ENCODE measurements around the gene SLC16A2. TPM values are rescaled to one million over a fixed set of nuclear protein-coding genes. Genes with fewer than 3 reads are reported as not detected.

SLC16A2 gene
- total RNA-seq, 6 donors from 2014 or later, result 2.0 to 10.7 (median 4.8) TPM

DNA sequence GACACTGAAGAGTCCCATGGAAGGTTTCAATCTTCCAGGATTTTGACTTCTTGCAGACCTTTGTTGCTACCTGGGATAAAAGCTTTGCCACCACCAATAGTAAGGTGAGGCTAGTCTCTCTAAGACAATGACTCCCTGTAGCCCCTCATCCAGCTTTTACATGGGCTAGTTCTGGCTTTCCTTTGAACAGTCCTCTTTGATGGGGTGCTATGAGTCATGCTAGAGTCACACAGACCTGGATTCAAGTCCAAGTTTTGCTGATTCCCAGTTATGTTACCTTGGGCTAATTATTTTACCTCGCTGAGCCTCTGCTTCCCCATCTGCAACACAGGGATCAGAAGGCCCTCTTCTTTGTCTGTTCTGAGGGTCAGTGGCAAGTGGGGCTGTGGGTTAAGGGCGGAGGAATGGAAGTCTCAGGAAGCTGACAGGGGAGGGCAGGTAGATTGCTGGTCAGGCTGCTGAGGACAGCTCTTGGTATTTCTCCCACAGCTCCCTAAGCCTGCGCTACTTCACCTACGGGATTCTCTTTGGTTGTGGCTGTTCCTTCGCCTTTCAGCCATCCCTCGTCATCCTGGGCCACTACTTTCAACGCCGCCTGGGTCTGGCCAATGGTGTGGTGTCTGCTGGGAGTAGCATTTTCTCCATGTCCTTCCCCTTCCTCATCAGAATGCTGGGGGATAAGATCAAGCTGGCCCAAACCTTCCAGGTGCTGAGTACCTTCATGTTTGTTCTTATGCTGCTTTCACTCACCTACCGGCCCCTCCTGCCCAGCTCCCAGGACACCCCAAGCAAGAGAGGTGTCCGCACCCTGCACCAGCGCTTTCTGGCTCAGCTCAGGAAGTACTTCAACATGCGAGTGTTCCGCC, 102.8 kb downstream of the SLC16A2 start:
- 88 to 97% methylated on average over 9 to 13 of the region's 13 CpGs for WGBS, 2 donors
- ATAC-seq (ENCODE audit: low FRiP score in 2 of 2), result no peak

DNA sequence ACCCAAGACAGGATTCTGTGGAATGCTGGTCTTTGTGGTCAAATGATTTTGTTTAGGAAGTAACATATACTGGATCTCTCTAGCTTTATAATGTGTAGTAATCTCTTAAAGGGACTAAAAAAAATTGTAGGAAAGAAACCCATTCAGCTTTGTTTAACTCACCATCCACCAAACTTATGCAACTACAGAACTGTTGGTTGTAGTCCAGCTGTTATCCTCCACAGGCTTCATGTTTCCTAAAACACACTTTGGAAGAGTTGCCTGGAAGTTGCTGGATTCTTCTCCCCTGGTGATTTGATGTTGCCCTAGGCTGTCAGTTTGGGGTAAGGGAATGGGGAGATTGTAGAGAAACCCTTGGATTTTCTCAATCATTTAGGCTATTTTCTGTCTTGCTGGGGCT, 103.8 kb downstream of the SLC16A2 start:
- H3K4me3 ChIP-seq, result no peak overlapping the region
- H3K27me3 ChIP-seq, result no peaks in the 10 kb centered on the region
- no peak overlapping the region for H3K27ac ChIP-seq
- no peaks in the 10 kb centered on the region for H3K36me3 ChIP-seq
- H3K4me1 ChIP-seq, result no peaks in the 10 kb centered on the region
- DNase-seq, result no peak
- H3K9me3 ChIP-seq, result no peaks in the 10 kb centered on the region
- ATAC-seq (ENCODE audit: low FRiP score in 2 of 2), result no peak
- TF ChIP-seq EP300 (IDR thresholded peaks at IDR 0.05) (no peak), CTCF (IDR thresholded peaks at IDR 0.05) (no peak), POLR2A (IDR thresholded peaks at IDR 0.05) (no peak), POLR2AphosphoS5 (IDR thresholded peaks at IDR 0.05) (no peak)

More for the DNA sequence above, 102.8 kb downstream of the SLC16A2 start:
- DNase-seq, result no peak
- Histone ChIP-seq H3K9me3 (no peaks in the 10 kb centered on the region), H3K27me3 (no peaks in the 10 kb centered on the region), H3K36me3 (no peaks in the 10 kb centered on the region), H3K27ac (no peak overlapping the region), H3K4me3 (no peak overlapping the region), H3K4me1 (no peaks in the 10 kb centered on the region)
- TF ChIP-seq POLR2AphosphoS5 (IDR thresholded peaks at IDR 0.05), result no peak

- no peak for DNase-seq
These were observed 105.5 kb downstream of the SLC16A2 start for GRCh38 chrX:74526764-74527163.

DNA sequence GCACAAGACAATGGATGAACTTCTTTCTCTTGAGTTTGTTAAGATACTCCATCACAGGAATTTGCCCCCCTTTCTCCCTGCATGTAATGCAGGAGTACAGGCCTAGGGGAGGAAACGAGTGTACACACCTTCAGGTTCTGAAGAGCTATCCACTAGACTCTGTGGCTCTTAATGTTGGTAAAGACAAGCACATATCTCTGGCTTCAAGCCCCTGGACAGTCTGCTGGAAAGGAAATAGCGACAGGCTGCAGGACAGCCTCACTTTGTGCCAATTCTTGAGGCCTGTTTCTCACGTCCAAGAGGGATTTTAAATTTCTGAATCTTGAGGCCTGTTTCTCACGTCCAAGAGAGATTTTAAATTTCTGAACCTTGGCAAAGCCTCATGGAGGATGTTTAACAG, 106.1 kb downstream of the SLC16A2 start:
- TF ChIP-seq POLR2AphosphoS5 (IDR thresholded peaks at IDR 0.05) (no peak), EP300 (IDR thresholded peaks at IDR 0.05) (no peak), POLR2A (IDR thresholded peaks at IDR 0.05) (no peak), CTCF (IDR thresholded peaks at IDR 0.05) (no peak)
- Histone ChIP-seq H3K9me3 (no peaks in the 10 kb centered on the region), H3K36me3 (no peaks in the 10 kb centered on the region), H3K27ac (no peak overlapping the region), H3K4me3 (no peak overlapping the region), H3K27me3 (no peaks in the 10 kb centered on the region), H3K4me1 (no peaks in the 10 kb centered on the region)
- ATAC-seq (ENCODE audit: low FRiP score in 2 of 2) (no peak), DNase-seq (no peak)
- WGBS, 2 donors, result 49 to 66% methylated on average over 3 to 4 of the region's 4 CpGs

More at GRCh38 chrX:74526764-74527163, 105.5 kb downstream of the SLC16A2 start:
- Histone ChIP-seq H3K27ac (no peak overlapping the region), H3K4me1 (no peaks in the 10 kb centered on the region), H3K27me3 (no peaks in the 10 kb centered on the region), H3K4me3 (no peak overlapping the region), H3K9me3 (no peaks in the 10 kb centered on the region), H3K36me3 (no peaks in the 10 kb centered on the region)
- TF ChIP-seq CTCF (IDR thresholded peaks at IDR 0.05) (no peak), POLR2A (IDR thresholded peaks at IDR 0.05) (no peak), EP300 (IDR thresholded peaks at IDR 0.05) (no peak), POLR2AphosphoS5 (IDR thresholded peaks at IDR 0.05) (no peak)
- no peak for ATAC-seq (ENCODE audit: low FRiP score in 2 of 2)
- WGBS, 2 donors, result 29 to 62% methylated on average over 1 of the region's 1 CpG

DNA sequence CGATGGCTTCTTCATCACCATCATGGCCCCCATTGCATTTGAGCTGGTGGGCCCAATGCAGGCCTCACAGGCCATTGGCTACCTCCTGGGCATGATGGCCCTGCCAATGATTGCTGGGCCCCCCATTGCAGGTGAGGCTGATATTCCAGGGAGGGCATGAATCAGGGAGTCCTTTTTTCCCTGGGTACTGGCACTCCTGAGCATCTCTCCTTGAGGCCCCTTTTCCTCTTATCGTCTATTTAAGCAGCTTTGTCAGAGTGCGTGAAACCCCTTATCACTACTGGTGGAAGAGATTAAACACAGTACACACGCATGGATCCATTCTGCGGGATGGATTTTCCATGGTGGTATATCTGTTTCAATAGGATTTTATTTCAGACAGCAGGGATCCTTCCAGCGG, 108.0 kb downstream of the SLC16A2 start:
- Histone ChIP-seq H3K4me1 (no peaks in the 10 kb centered on the region), H3K36me3 (no peaks in the 10 kb centered on the region), H3K4me3 (no peak overlapping the region), H3K27me3 (no peaks in the 10 kb centered on the region), H3K9me3 (no peaks in the 10 kb centered on the region), H3K27ac (no peak overlapping the region)
- TF ChIP-seq CTCF (IDR thresholded peaks at IDR 0.05), result no peak
- no peak for TF ChIP-seq EP300 (IDR thresholded peaks at IDR 0.05)
- TF ChIP-seq POLR2A (IDR thresholded peaks at IDR 0.05), result no peak
- no peak for TF ChIP-seq POLR2AphosphoS5 (IDR thresholded peaks at IDR 0.05)
- ATAC-seq (ENCODE audit: low FRiP score in 2 of 2) (no peak), DNase-seq (no peak)
- 89 to 90% methylated on average over 5 to 6 of the region's 6 CpGs for WGBS, 2 donors
